PC-3 (cell line): ENCODE measurements around the gene MITF.
"Not testable (repeated sequence)": the region's sequence is repeated elsewhere in the genome, so short reads cannot be mapped to it uniquely, and the experiment has no call there.

ENCODE experiments used
- CTCF ChIP-seq: fragments of 300-600 bp; sonication (generic); conservative IDR thresholded peaks from 2 replicates; pipeline ENCODE4 v1.5.1; 2017; ENCODE audit warnings: antibody characterized with exemption, low read depth, mild to moderate bottlenecking, low read length
- EZH2 ChIP-seq: fragments of 300-600 bp; sonication (generic); IDR thresholded peaks from one replicate; pipeline ENCODE4 v1.6.1; 2017; ENCODE audit warnings: antibody characterized with exemption, mild to moderate bottlenecking, low read length; ENCODE audit not compliant: unreplicated experiment
- EZH2phosphoT487 ChIP-seq: fragments of 300-600 bp; sonication (generic); IDR thresholded peaks from 2 replicates; pipeline ENCODE4 v1.6.1; 2018; ENCODE audit warnings: mild to moderate bottlenecking, antibody characterized with exemption, low read length, borderline replicate concordance

GRCh38 chr3:69920009-69920408 lies 180.7 kb downstream of the MITF start:
- TF ChIP-seq CTCF, EZH2, EZH2phosphoT487: not testable (repeated sequence)
